NAMALWA (cell line): ENCODE results near the gene MAP2K5.

Experiments
- DNase-seq: peaks from one replicate; pipeline ENCODE4 v3.0.0-alpha.2; 2015; ENCODE audit warnings: low spot score

The MAP2K5 gene

DNA sequence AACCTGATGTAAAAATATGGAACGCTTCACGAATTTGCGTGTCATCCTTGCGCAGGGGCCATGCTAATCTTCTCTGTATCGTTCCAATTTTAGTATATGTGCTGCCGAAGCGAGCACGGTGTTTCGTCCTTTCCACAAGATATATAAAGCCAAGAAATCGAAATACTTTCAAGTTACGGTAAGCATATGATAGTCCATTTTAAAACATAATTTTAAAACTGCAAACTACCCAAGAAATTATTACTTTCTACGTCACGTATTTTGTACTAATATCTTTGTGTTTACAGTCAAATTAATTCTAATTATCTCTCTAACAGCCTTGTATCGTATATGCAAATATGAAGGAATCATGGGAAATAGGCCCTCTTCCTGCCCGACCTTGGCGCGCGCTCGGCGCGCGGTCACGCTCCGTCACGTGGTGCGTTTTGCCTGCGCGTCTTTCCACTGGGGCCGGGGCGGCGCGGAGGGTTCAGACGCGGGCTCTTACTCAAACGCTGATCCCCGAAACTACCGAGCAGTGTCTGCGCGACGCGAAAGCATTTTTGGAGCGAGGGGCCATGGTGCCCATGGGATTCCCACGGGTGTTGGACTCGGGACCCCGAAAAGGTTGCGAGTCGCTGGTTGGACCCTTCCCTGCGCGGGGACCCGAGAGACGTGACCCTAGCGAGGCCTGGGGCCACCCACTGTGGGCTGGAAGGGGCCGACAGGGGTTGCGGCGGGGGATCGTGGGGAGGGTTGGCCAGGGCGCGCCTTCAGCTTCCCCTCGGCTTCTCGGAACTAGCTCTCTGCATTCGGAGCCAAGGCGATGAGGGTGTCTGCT, 297.6 kb downstream of the MAP2K5 start, which contains the start of gene RNU6-1:
RNU6-1 (minus strand) TSS at position 117 of the 820 bp plus-strand sequence.
- DNase-seq, result peak; percentile 97

DNA sequence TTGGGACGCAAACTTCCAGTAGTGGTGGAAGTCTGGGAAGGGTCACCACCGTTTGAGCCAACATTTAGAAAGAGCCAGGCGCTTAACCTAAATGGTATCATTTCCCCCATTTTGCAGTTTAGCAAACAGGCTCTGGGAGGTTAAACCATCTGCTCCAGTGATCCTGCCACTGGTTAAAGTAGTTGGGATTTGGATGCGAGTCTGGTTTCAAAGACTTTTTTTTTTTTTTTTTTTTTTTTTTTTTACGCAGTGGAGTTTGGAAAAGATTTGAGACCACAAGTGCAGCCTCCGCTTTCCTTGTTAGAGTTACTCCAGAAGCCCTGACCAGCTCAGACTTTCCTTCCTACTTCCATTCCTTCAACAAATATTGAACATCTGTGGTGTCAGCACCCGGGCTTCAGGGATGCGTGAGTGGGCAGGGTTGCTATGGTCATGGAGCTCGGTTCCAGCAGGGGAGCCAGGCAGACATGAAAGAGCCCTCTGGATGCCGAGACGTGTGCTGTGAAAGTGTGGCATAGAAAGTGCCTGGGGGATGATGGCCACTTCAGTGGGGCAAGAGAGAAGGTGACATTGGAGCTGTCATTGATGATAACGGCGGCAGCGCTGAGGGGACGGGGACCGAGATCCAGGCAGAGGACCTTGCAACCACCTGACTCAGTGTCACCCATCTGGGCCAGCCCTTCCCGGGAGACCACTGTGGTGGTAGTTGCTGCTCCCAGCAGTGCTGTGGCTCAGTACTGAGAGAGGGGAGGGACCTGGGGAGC, 298.4 kb downstream of the MAP2K5 start:
- DNase-seq, result peak; percentile 60

GRCh38 chr15:67841513-67841762, 298.9 kb downstream of the MAP2K5 start:
- DNase-seq, result peak; percentile 45

GRCh38 chr15:67843092-67843501, 300.6 kb downstream of the MAP2K5 start:
- no peak for DNase-seq

DNA sequence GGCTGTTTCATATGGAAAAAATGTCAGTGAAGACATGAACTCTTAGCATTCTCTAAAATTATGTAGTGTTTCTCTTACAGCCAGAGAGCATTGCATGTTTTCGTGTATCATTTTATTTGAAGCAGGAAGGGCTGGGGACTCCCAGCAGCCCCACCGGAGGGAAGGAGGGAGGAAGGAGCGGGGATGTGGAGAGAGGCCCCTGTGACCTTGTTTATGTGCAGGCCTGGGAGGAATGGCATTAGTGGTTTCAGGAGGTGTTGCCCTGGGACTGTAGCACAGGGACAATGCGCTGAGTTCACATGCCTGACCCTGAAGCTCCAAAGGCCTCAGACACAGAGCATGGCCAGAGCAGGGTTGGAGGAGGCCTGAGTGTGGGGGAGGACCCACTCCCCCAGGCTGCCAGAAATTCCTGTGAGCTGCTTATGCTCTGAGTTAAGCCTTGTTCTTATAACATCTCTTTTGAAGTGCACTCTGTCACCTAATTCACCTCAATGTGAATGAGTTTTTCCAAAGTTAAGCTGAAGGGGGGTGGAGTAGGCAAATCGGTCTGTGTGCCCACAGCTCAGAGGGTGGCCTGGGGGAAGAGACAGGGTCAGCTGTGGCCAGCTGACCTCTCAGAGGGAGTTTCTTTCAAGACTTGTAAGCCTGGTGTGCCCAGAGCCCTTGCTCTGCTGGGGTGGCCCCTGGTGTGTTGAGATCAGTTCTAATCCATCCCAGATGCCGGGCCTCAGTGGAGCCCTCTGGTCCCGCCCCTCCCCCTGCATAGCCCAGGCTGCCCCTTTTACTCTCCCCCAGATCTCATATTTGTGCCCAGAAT, 301.3 kb downstream of the MAP2K5 start:
- DNase-seq, result no peak

DNA sequence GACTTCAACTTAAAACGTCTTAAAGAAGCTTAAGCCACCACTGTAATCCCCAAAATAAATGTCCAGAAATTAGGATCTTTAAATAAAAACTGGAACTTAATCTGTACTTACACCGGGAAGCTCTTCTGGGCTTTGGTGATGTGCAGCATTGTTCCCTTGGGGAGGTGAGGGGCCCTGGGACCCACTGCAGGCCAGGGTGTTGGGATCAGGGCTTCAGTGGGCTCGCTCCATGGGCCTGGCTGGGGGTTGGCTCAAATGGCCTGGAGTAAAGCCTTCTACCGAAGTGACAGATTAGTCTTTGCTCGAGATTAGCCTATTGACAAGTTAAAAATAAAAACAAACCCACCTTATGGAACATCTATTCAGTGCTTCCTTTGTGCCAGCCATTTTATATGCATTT, 303.5 kb downstream of the MAP2K5 start:
- DNase-seq, result no peak

- no peak for DNase-seq
Measured at GRCh38 chr15:67849538-67849937, 307.0 kb downstream of the MAP2K5 start.

- no peak for DNase-seq
Measured at GRCh38 chr15:67850336-67850735, 307.8 kb downstream of the MAP2K5 start.

GRCh38 chr15:67850994-67851571, 308.6 kb downstream of the MAP2K5 start:
- DNase-seq, result no peak

DNA sequence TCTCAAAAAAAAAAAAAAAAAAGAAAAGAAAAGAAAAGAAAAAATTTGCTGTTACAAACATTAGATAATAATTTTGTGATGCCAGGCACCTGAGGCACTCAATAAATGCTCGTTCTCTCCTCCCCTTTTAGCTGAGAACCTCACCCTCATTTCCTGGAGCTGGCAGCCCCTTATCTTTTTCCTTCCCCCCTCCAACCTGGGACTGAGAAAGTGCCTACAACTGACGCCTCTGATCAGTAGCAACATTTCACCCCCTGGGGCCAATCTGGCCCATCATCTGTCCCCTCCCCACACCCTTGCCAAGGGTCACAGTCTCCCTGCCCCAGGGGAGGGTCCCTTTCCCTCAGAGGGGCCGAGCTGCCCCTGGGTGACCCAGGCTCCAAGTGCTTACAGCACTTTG, 309.9 kb downstream of the MAP2K5 start:
- no peak for DNase-seq

- no peak for DNase-seq
Measured at GRCh38 chr15:67853454-67853853, 311.0 kb downstream of the MAP2K5 start.

GRCh38 chr15:67854358-67854757, 311.9 kb downstream of the MAP2K5 start:
- DNase-seq, result no peak

- no peak for DNase-seq
Measured at GRCh38 chr15:67855842-67856241, 313.3 kb downstream of the MAP2K5 start.
